ENCODE data around the gene SPATA1. TPM values are rescaled to one million over a fixed set of nuclear protein-coding genes. Genes with fewer than 3 reads are reported as not detected.

The SPATA1 gene
- total and polyA plus RNA-seq, 7 donors, result 0.36 to 0.83 (median 0.44) TPM; not detected in 2

GRCh38 chr1:84489766-84490165 is 16.4 kb upstream of the SPATA1 start:
- Histone ChIP-seq H3K36me3 (peaks cover 3 to 61% (median 20%) of the 10 kb centered on the region in 4 donors), H3K9me3 (no peaks in the 10 kb centered on the region), H3K27me3 (no peaks in the 10 kb centered on the region), H3K4me3 (no peak overlapping the region), H3K4me1 (peaks cover 0 to 8% (median 0%) of the 10 kb centered on the region in 4 donors), H3K27ac (no peak overlapping the region)
- no peak for DNase-seq
- WGBS, 2 donors, result 89 to 93% methylated on average over 2 of the region's 2 CpGs
- TF ChIP-seq, protein P1, sequence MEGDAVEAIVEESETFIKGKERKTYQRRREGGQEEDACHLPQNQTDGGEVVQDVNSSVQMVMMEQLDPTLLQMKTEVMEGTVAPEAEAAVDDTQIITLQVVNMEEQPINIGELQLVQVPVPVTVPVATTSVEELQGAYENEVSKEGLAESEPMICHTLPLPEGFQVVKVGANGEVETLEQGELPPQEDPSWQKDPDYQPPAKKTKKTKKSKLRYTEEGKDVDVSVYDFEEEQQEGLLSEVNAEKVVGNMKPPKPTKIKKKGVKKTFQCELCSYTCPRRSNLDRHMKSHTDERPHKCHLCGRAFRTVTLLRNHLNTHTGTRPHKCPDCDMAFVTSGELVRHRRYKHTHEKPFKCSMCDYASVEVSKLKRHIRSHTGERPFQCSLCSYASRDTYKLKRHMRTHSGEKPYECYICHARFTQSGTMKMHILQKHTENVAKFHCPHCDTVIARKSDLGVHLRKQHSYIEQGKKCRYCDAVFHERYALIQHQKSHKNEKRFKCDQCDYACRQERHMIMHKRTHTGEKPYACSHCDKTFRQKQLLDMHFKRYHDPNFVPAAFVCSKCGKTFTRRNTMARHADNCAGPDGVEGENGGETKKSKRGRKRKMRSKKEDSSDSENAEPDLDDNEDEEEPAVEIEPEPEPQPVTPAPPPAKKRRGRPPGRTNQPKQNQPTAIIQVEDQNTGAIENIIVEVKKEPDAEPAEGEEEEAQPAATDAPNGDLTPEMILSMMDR (IDR thresholded peaks at IDR 0.05), result no peak
- no peak for TF ChIP-seq POLR2A (IDR thresholded peaks at IDR 0.05)
- TF ChIP-seq POLR2AphosphoS5 (IDR thresholded peaks at IDR 0.05), result no peak
- TF ChIP-seq EP300 (IDR thresholded peaks at IDR 0.05), result no peak
- intact Hi-C loops (cut with DNase I), result no loop called here

- no peaks in the 10 kb centered on the region for H3K27me3 ChIP-seq
- H3K27ac ChIP-seq, result no peak overlapping the region
- H3K4me1 ChIP-seq, result peaks cover 0 to 8% (median under 1%) of the 10 kb centered on the region in 4 donors
- no peaks in the 10 kb centered on the region for H3K9me3 ChIP-seq
- intact Hi-C loops (cut with DNase I), result no loop called here
- 69 to 74% methylated on average over 1 of the region's 1 CpG for WGBS, 2 donors
- no peak overlapping the region for H3K4me3 ChIP-seq
- peaks cover 10 to 83% (median 32%) of the 10 kb centered on the region in 4 donors for H3K36me3 ChIP-seq
- DNase-seq, result no peak
- TF ChIP-seq EP300 (IDR thresholded peaks at IDR 0.05) (no peak), POLR2AphosphoS5 (IDR thresholded peaks at IDR 0.05) (no peak), POLR2A (IDR thresholded peaks at IDR 0.05) (no peak)
- TF ChIP-seq, protein P1 (IDR thresholded peaks at IDR 0.05), result no peak
Observed at GRCh38 chr1:84492726-84493125, 13.5 kb upstream of the SPATA1 start.

DNA sequence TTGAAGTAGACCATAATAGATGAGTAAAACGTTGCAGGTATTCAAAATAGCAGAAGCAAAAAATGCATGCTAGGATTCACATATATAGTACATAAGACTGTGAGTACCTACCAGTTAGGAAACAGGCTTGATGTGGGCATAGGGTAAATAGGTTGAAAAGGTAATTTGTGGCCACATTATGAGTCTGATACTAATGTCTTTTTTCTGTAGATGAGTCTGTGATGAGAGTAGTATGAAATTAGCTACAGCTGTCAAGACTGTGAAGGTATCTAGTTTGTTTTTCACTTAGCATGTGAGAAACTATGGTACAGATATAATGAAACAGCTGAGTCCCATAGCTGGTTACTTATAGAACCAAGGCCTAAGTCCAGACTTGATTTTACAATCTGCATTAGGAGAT is 12.4 kb upstream of the SPATA1 start:
- H3K27me3 ChIP-seq, result no peaks in the 10 kb centered on the region
- peaks cover 15 to 93% (median 34%) of the 10 kb centered on the region in 4 donors for H3K36me3 ChIP-seq
- no peaks in the 10 kb centered on the region for H3K9me3 ChIP-seq
- TF ChIP-seq, protein P1 (IDR thresholded peaks at IDR 0.05), result no peak
- no peak for TF ChIP-seq POLR2A (IDR thresholded peaks at IDR 0.05)
- TF ChIP-seq POLR2AphosphoS5 (IDR thresholded peaks at IDR 0.05), result no peak
- TF ChIP-seq EP300 (IDR thresholded peaks at IDR 0.05), result no peak
- 65 to 77% methylated on average over 1 of the region's 1 CpG for WGBS, 2 donors
- no peak overlapping the region for H3K27ac ChIP-seq
- no peak overlapping the region for H3K4me3 ChIP-seq
- H3K4me1 ChIP-seq, result peaks cover 0 to 13% (median 7%) of the 10 kb centered on the region in 4 donors
- no peak for DNase-seq
- intact Hi-C loops (cut with DNase I), result no loop called here

GRCh38 chr1:84496498-84496897 is 9.7 kb upstream of the SPATA1 start:
- H3K27me3 ChIP-seq, result no peaks in the 10 kb centered on the region
- peaks cover 0 to 35% (median 20%) of the 10 kb centered on the region in 4 donors for H3K4me1 ChIP-seq
- peaks cover 15 to 97% (median 28%) of the 10 kb centered on the region in 4 donors for H3K36me3 ChIP-seq
- no peak overlapping the region for H3K27ac ChIP-seq
- WGBS, 2 donors, result 85 to 98% methylated on average over 3 of the region's 3 CpGs
- DNase-seq, result no peak
- intact Hi-C loops (cut with DNase I), result loop anchor here (5.0 kb wide), 1 partner anchor 706 kb away; the partner anchor contains the start of gene SYDE2
- no peak overlapping the region for H3K4me3 ChIP-seq
- no peaks in the 10 kb centered on the region for H3K9me3 ChIP-seq
- TF ChIP-seq, protein P1 (IDR thresholded peaks at IDR 0.05), result no peak
- TF ChIP-seq EP300 (IDR thresholded peaks at IDR 0.05) (no peak), POLR2A (IDR thresholded peaks at IDR 0.05) (no peak), POLR2AphosphoS5 (IDR thresholded peaks at IDR 0.05) (no peak)

Data from sigmoid colon (tissue), 7 donors.